GM06990 (cell line): ENCODE measurements around the gene ABHD17A.

ENCODE experiments used
- DNase-seq: peaks from one replicate; pipeline ENCODE4 v3.0.0-alpha.2; 2011; ENCODE audit not compliant: insufficient read length; ENCODE audit errors: extremely low read depth
- H3K27me3 ChIP-seq: replicated peaks from 2 replicates; pipeline ENCODE4 v1.6.0; 2011; ENCODE audit warnings: low read length; ENCODE audit not compliant: control insufficient read depth, insufficient read depth
- H3K36me3 ChIP-seq: 2 replicates; pipeline ENCODE4 v1.5.1; 2011; ENCODE audit warnings: low read length; ENCODE audit not compliant: control insufficient read depth, insufficient read depth
- H3K4me3 ChIP-seq: replicated peaks from 2 replicates; pipeline ENCODE4 v1.5.1; 2011; ENCODE audit warnings: low read depth, mild to moderate bottlenecking, control low read depth, low read length
- CTCF ChIP-seq: IDR thresholded peaks from 2 replicates; pipeline ENCODE4 v1.5.1; 2011; ENCODE audit warnings: low read length, control low read depth, mild to moderate bottlenecking, inconsistent platforms; ENCODE audit not compliant: insufficient read depth, poor library complexity, severe bottlenecking

The ABHD17A gene

GRCh38 chr19:1858412-1859081 lies 26.7 kb downstream of the ABHD17A start:
- Histone ChIP-seq H3K27me3 (no peaks in the 10 kb centered on the region), H3K4me3 (no peak overlapping the region), H3K36me3 (no peaks in the 10 kb centered on the region)
- no peak for DNase-seq
- TF ChIP-seq CTCF, result no peak

DNA sequence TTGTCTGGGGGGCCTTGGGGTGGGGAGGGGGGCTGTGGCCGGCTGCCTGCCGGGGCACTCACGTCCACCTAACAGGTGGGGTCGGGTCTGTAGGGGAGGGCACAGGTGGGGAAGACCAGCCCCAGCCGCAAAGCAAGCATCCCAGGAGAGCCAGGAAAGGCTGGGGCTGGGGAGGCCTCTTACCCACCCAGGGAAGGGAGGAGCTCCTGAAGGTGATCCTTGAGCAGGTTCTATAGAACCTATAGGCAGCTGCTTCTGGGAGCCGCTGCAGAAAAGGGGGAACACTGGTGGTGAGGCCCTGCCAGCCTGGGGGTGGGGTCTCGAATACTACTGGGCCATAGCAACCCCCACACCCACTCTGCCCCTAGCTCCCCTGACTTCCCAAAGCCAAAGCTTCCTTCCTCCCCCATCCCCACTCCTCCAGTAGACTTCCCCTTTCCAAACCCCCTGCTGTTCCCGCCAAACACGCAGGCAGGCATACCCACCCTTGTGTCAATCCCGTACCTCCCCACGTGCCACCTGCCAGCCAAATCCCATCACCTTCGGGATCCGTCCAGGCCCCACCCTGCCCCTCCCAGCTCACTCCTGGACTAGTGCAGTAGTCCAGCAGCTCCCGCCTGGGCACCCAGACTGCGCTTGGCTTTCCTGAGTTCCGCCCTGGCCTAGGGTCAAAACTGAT lies 27.5 kb downstream of the ABHD17A start:
- peak overlapping the region; percentile 75 for H3K4me3 ChIP-seq
- no peak for TF ChIP-seq CTCF
- H3K27me3 ChIP-seq, result no peaks in the 10 kb centered on the region
- no peaks in the 10 kb centered on the region for H3K36me3 ChIP-seq
- DNase-seq, result no peak

GRCh38 chr19:1856698-1857603 lies 28.3 kb downstream of the ABHD17A start:
- peak; percentile 80 for DNase-seq
- Histone ChIP-seq H3K4me3 (peak overlapping the region; percentile 75), H3K27me3 (no peaks in the 10 kb centered on the region), H3K36me3 (no peaks in the 10 kb centered on the region)
- no peak for TF ChIP-seq CTCF

- no peak for TF ChIP-seq CTCF
- DNase-seq, result no peak
- Histone ChIP-seq H3K36me3 (no peaks in the 10 kb centered on the region), H3K27me3 (no peaks in the 10 kb centered on the region), H3K4me3 (peak overlapping the region; percentile 75)
Measured at GRCh38 chr19:1856345-1856697, 29.0 kb downstream of the ABHD17A start.

GRCh38 chr19:1855828-1856255 lies 29.5 kb downstream of the ABHD17A start:
- no peak for DNase-seq
- Histone ChIP-seq H3K36me3 (no peaks in the 10 kb centered on the region), H3K27me3 (no peaks in the 10 kb centered on the region), H3K4me3 (peak overlapping the region; percentile 75)
- no peak for TF ChIP-seq CTCF
